NOMO-1 treated with dmso at 0.1 percent for 144 hours (cell line): Measurements from ENCODE around the gene COPS9.

Experiments used
- DNase-seq: peaks from one replicate; lab custom pipeline; 2025; ENCODE audit not compliant: unreplicated experiment; lab: John Stamatoyannopoulos, UW

The COPS9 gene

GRCh38 chr2:240166191-240166590, 30.1 kb upstream of the COPS9 start:
- no peak for DNase-seq

GRCh38 chr2:240165661-240166060, 29.6 kb upstream of the COPS9 start:
- DNase-seq, result no peak

GRCh38 chr2:240165034-240165433, 28.9 kb upstream of the COPS9 start:
- no peak for DNase-seq

- no peak for DNase-seq
These were observed 28.5 kb upstream of the COPS9 start for GRCh38 chr2:240164586-240164985.

- no peak for DNase-seq
These were observed 27.9 kb upstream of the COPS9 start for GRCh38 chr2:240163844-240164574.

GRCh38 chr2:240162939-240163714, 27.0 kb upstream of the COPS9 start:
- no peak for DNase-seq

- DNase-seq, result no peak
These were observed 26.4 kb upstream of the COPS9 start for GRCh38 chr2:240162531-240162930.

GRCh38 chr2:240162032-240162431, 25.9 kb upstream of the COPS9 start:
- DNase-seq, result no peak

- no peak for DNase-seq
These were observed 25.1 kb upstream of the COPS9 start for GRCh38 chr2:240161087-240161750.

GRCh38 chr2:240160291-240161086, 24.4 kb upstream of the COPS9 start:
- DNase-seq, result no peak

- no peak for DNase-seq
These were observed 23.2 kb upstream of the COPS9 start for GRCh38 chr2:240159251-240159839.

GRCh38 chr2:240157147-240157470, 21.0 kb upstream of the COPS9 start:
- no peak for DNase-seq

- no peak for DNase-seq
These were observed 20.5 kb upstream of the COPS9 start for GRCh38 chr2:240156435-240157146.

- no peak for DNase-seq
These were observed 19.8 kb upstream of the COPS9 start for GRCh38 chr2:240155745-240156390.

GRCh38 chr2:240155048-240155744, 19.1 kb upstream of the COPS9 start:
- DNase-seq, result no peak

GRCh38 chr2:240154606-240155005, 18.5 kb upstream of the COPS9 start:
- DNase-seq, result no peak

GRCh38 chr2:240153418-240153817, 17.3 kb upstream of the COPS9 start:
- no peak for DNase-seq

GRCh38 chr2:240151477-240152031, 15.4 kb upstream of the COPS9 start:
- no peak for DNase-seq
